Bronchial epithelial cell (primary cell): ENCODE data around the gene CORO7. TPM values are rescaled to one million over a fixed set of nuclear protein-coding genes. Genes with fewer than 3 reads are reported as not detected.

Source experiments
- DNase-seq: peaks from one replicate; pipeline ENCODE4 v3.0.0-alpha.2; 2010; ENCODE audit warnings: low read depth
- FAIRE-seq: peaks from 2 replicates; lab custom pipeline; 2011; peaks lifted over from hg19 to GRCh38; lab: Jason Lieb, UNC
- H3K27me3 ChIP-seq: 2 replicates; pipeline ENCODE4 v1.5.1; 2011; ENCODE audit warnings: low read length; ENCODE audit not compliant: control insufficient read depth, insufficient read depth
- H3K36me3 ChIP-seq: 2 replicates; pipeline ENCODE4 v1.5.1; 2011; ENCODE audit warnings: low read length; ENCODE audit not compliant: control insufficient read depth, insufficient read depth
- H3K4me3 ChIP-seq: 2 replicates; pipeline ENCODE4 v1.5.1; 2011; ENCODE audit warnings: mild to moderate bottlenecking, low read depth, low read length, control low read depth
- CTCF ChIP-seq: IDR thresholded peaks from 2 replicates; pipeline ENCODE4 v1.5.1; 2011; ENCODE audit warnings: mild to moderate bottlenecking, moderate library complexity, low read length, control low read depth, inconsistent platforms; ENCODE audit not compliant: insufficient read depth, severe bottlenecking
- total RNA-seq: library from RNA; depleted of rRNA; stranded (reverse); fragments of >200 nt; gene quantifications from 2 replicates; pipeline ENCODE4 v1.2.1, GENCODE V29; 2014

CORO7 gene
- total RNA-seq, 1 donor from 2014 or later, result 7.6 TPM

- Histone ChIP-seq H3K27me3 (no peaks in the 10 kb centered on the region), H3K4me3 (no peak overlapping the region), H3K36me3 (peaks cover 31% of the 10 kb centered on the region)
- no peak for TF ChIP-seq CTCF
- no peak for FAIRE-seq
- no peak for DNase-seq
Observed at GRCh38 chr16:4455081-4455480, 38.7 kb upstream of the CORO7 start.

GRCh38 chr16:4454623-4455022, 38.2 kb upstream of the CORO7 start:
- Histone ChIP-seq H3K27me3 (no peaks in the 10 kb centered on the region), H3K36me3 (peaks cover 32% of the 10 kb centered on the region), H3K4me3 (no peak overlapping the region)
- no peak for DNase-seq
- FAIRE-seq, result no peak
- no peak for TF ChIP-seq CTCF

DNA sequence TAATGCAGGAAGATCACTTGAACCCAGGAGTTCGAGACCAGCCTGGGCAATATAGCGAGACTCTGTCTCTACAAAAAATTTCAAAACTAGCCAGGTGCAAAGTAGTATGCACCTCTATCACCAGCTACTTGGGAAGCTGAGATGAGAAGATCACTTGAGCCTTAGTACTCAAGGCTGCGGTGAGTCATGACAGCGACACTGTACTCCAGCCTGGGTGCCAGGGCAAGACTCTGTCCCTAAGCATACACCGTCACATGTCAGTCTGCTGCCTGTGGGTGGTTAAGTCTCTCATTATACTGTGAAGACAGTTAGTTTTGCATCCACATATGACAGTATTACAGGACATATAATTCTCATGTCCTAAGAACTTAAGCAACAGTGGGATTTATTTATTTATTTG, 36.3 kb upstream of the CORO7 start:
- H3K36me3 ChIP-seq, result peaks cover 34% of the 10 kb centered on the region
- TF ChIP-seq CTCF, result no peak
- H3K27me3 ChIP-seq, result no peaks in the 10 kb centered on the region
- no peak for FAIRE-seq
- H3K4me3 ChIP-seq, result no peak overlapping the region
- DNase-seq, result no peak

- Histone ChIP-seq H3K36me3 (peaks cover 41% of the 10 kb centered on the region), H3K27me3 (no peaks in the 10 kb centered on the region), H3K4me3 (no peak overlapping the region)
- no peak for DNase-seq
- no peak for FAIRE-seq
- no peak for TF ChIP-seq CTCF
Observed at GRCh38 chr16:4450931-4451519, 34.6 kb upstream of the CORO7 start.

DNA sequence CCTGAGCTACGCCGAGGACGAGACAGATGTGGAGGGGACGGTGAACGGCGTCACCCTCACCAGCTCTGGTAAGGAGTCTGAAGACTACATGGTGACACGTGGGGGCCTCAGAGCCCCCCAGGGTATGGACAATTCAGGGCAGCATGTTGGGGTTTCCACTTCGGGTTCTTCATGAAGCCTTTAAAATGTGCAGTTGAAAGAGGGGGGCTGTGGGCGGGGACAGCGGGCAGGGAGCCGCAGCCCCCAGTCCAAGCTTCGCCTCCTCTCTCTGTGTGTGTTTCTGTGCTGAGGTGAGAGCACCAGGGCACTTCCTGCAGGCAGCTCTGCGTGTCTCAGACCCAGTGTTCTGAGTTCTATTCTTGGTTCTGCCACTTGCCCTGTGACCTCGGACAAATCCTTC, 34.0 kb upstream of the CORO7 start:
- no peak overlapping the region for H3K4me3 ChIP-seq
- DNase-seq (no peak), FAIRE-seq (no peak)
- TF ChIP-seq CTCF, result no peak
- H3K27me3 ChIP-seq, result no peaks in the 10 kb centered on the region
- H3K36me3 ChIP-seq, result peaks cover 38% of the 10 kb centered on the region

- DNase-seq (no peak), FAIRE-seq (peak; percentile 32)
- TF ChIP-seq CTCF, result no peak
- no peaks in the 10 kb centered on the region for H3K27me3 ChIP-seq
- no peak overlapping the region for H3K4me3 ChIP-seq
- peaks cover 43% of the 10 kb centered on the region for H3K36me3 ChIP-seq
Observed at GRCh38 chr16:4443986-4444385, 27.6 kb upstream of the CORO7 start.
